ENCODE measurements around the gene ATRN. TPM values are rescaled to one million over a fixed set of nuclear protein-coding genes. Genes with fewer than 3 reads are reported as not detected.

Gene ATRN
- total and polyA plus RNA-seq, 2 experiments from 2014 or later: 2.2 to 18.3 TPM

- Histone ChIP-seq H3K79me2 (replicated peaks; ENCODE audit: insufficient read depth) (peaks cover 38% of the 10 kb centered on the region), H3K4me3 (no peak overlapping the region), H4K20me1 (replicated peaks; ENCODE audit: insufficient read depth) (0 out of 2 replicates have a peak, but pooled peaks cover 8% of the 10 kb centered on the region), H3K36me3 (ENCODE audit: insufficient read depth) (no peaks in the 10 kb centered on the region; the same call in 1 of the 2 replicates), H2AFZ (no peak overlapping the region), H3K27me3 (ENCODE audit: insufficient read depth) (no peaks in the 10 kb centered on the region), H3F3A (replicated peaks; ENCODE audit: low read depth) (no peaks in the 10 kb centered on the region), H3K4me2 (no peak overlapping the region), H3K4me1 (ENCODE audit: insufficient read depth) (no peaks in the 10 kb centered on the region), H3K9me2 (ENCODE audit: insufficient read depth) (no peaks in the 10 kb centered on the region), H3K27ac (ENCODE audit: low read depth) (no peak overlapping the region)
- H3K4me1 Mint-ChIP-seq: no peaks in the 10 kb centered on the region
- DNase-seq (ENCODE audit: low spot score) (no peak), ATAC-seq (no peak)
- peaks cover 10% of the 10 kb centered on the region for H3K36me3 Mint-ChIP-seq (ENCODE audit: low read depth)
- TF ChIP-seq ZNF462 (CRISPR knock-in tag; IDR thresholded peaks at IDR 0.05) (no peak), NANOG (IDR thresholded peaks at IDR 0.05; ENCODE audit: borderline replicate concordance) (no peak), ZNF114 (CRISPR knock-in tag; IDR thresholded peaks at IDR 0.05) (no peak), CTCF (conservative IDR thresholded peaks at IDR 0.05; ENCODE audit: low read depth in 2 of 2) (no peak), REST (IDR thresholded peaks at IDR 0.05; ENCODE audit: unreplicated experiment) (no peak), POLR2AphosphoS5 (IDR thresholded peaks at IDR 0.05; ENCODE audit: low read depth) (no peak), EZH2 (IDR thresholded peaks at IDR 0.05; ENCODE audit: low read depth, unreplicated experiment) (no peak), CREB1 (CRISPR knock-in tag; IDR thresholded peaks at IDR 0.05; ENCODE audit: low read depth) (no peak), EZH2phosphoT487 (IDR thresholded peaks at IDR 0.05; ENCODE audit: unreplicated experiment) (no peak), STAT1 (IDR thresholded peaks at IDR 0.05; ENCODE audit: unreplicated experiment) (no peak), ETS1 (IDR thresholded peaks at IDR 0.05) (no peak), JUNB (IDR thresholded peaks at IDR 0.05; ENCODE audit: unreplicated experiment) (no peak), ZNF331 (CRISPR knock-in tag; IDR thresholded peaks at IDR 0.05; ENCODE audit: low read depth) (no peak)
- H3K4me3 Mint-ChIP-seq: no peak overlapping the region
- no peaks in the 10 kb centered on the region for H3K27me3 Mint-ChIP-seq (ENCODE audit: insufficient read depth, low read depth, poor library complexity)
- H3K27ac Mint-ChIP-seq: no peak overlapping the region
- peaks cover 16% of the 10 kb centered on the region for H3K9me3 Mint-ChIP-seq
Observed at GRCh38 chr20:3483784-3484183, 13.0 kb downstream of the ATRN start.
